ENCODE measurements around the gene PDS5A. TPM values are rescaled to one million over a fixed set of nuclear protein-coding genes. Genes with fewer than 3 reads are reported as not detected.
A peak's percentile ranks its signal among the peaks of the same experiment; 100 is the strongest.
"Not testable (repeated sequence)": the region's sequence is repeated elsewhere in the genome, so short reads cannot be mapped to it uniquely, and the experiment has no call there.

PDS5A gene
- total RNA-seq, 6 experiments from 2014 or later: 28.0 to 45.7 (median 33.2) TPM

- no peak for DNase-seq
- 94% methylated on average over 2 of the region's 2 CpGs for WGBS (ENCODE audit: insufficient coverage, low coverage, low lambda C conversion rate, missing lambda C conversion rate)
- no peak overlapping the region for H3K4me3 ChIP-seq
- H3K27me3 ChIP-seq: no peaks in the 10 kb centered on the region
- H3K27ac ChIP-seq: no peak overlapping the region
- intact Hi-C loops (cut with DNase I): no loop called here
- H3K4me1 ChIP-seq: peaks cover 0 to 4% (median 0%) of the 10 kb centered on the region in 4 donors
- no peaks in the 10 kb centered on the region for H3K9me3 ChIP-seq
- ATAC-seq: no peak
- TF ChIP-seq, protein P1, sequence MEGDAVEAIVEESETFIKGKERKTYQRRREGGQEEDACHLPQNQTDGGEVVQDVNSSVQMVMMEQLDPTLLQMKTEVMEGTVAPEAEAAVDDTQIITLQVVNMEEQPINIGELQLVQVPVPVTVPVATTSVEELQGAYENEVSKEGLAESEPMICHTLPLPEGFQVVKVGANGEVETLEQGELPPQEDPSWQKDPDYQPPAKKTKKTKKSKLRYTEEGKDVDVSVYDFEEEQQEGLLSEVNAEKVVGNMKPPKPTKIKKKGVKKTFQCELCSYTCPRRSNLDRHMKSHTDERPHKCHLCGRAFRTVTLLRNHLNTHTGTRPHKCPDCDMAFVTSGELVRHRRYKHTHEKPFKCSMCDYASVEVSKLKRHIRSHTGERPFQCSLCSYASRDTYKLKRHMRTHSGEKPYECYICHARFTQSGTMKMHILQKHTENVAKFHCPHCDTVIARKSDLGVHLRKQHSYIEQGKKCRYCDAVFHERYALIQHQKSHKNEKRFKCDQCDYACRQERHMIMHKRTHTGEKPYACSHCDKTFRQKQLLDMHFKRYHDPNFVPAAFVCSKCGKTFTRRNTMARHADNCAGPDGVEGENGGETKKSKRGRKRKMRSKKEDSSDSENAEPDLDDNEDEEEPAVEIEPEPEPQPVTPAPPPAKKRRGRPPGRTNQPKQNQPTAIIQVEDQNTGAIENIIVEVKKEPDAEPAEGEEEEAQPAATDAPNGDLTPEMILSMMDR (IDR thresholded peaks at IDR 0.05): no peak
- no peak for TF ChIP-seq POLR2A (IDR thresholded peaks at IDR 0.05)
- H3K36me3 ChIP-seq: no peaks in the 10 kb centered on the region
These were observed 29.7 kb downstream of the PDS5A start for GRCh38 chr4:39947963-39948362.

- intact Hi-C loops (cut with DNase I): no loop called here
- no peak for TF ChIP-seq POLR2A (IDR thresholded peaks at IDR 0.05)
- TF ChIP-seq, protein P1 (IDR thresholded peaks at IDR 0.05): no peak
- no peak for ATAC-seq
These were observed 30.3 kb downstream of the PDS5A start for GRCh38 chr4:39947417-39947816.

GRCh38 chr4:39944245-39944644 lies 33.5 kb downstream of the PDS5A start:
- H3K27ac ChIP-seq; H3K27me3 ChIP-seq; H3K4me3 ChIP-seq; H3K36me3 ChIP-seq; ATAC-seq; H3K9me3 ChIP-seq; H3K4me1 ChIP-seq; intact Hi-C loops (cut with DNase I): not testable (repeated sequence)
- peak in 1 of 3 donors; percentile 13 for DNase-seq
- WGBS (ENCODE audit: insufficient coverage, low coverage, low lambda C conversion rate, missing lambda C conversion rate): 95% methylated on average over 5 of the region's 10 CpGs

More at GRCh38 chr4:39947417-39947816, 30.3 kb downstream of the PDS5A start:
- Histone ChIP-seq H3K4me1 (peaks cover 0 to 4% (median 0%) of the 10 kb centered on the region in 4 donors), H3K9me3 (no peaks in the 10 kb centered on the region), H3K27me3 (no peaks in the 10 kb centered on the region), H3K36me3 (no peaks in the 10 kb centered on the region), H3K27ac (no peak overlapping the region), H3K4me3 (no peak overlapping the region)
- WGBS (ENCODE audit: insufficient coverage, low coverage, low lambda C conversion rate, missing lambda C conversion rate): 29% methylated on average over 1 of the region's 1 CpG
- peak in 1 of 3 donors; percentile 1 for DNase-seq

- Histone ChIP-seq H3K27me3 (no peaks in the 10 kb centered on the region), H3K9me3 (no peaks in the 10 kb centered on the region), H3K4me3 (no peak overlapping the region), H3K36me3 (peaks cover 0 to 4% (median 0%) of the 10 kb centered on the region in 4 donors), H3K4me1 (peaks cover 0 to 7% (median 0%) of the 10 kb centered on the region in 4 donors), H3K27ac (no peak overlapping the region)
- ATAC-seq (no peak), DNase-seq (no peak)
- no peak for TF ChIP-seq POLR2A (IDR thresholded peaks at IDR 0.05)
- TF ChIP-seq, protein P1 (IDR thresholded peaks at IDR 0.05): no peak
- intact Hi-C loops (cut with DNase I): no loop called here
- WGBS (ENCODE audit: insufficient coverage, low coverage, low lambda C conversion rate, missing lambda C conversion rate): 78% methylated on average over 9 of the region's 9 CpGs
These were observed 35.2 kb downstream of the PDS5A start for GRCh38 chr4:39942507-39942906.

GRCh38 chr4:39941682-39942217 lies 36.0 kb downstream of the PDS5A start:
- H3K27ac ChIP-seq: no peak overlapping the region
- ATAC-seq (no peak), DNase-seq (no peak)
- peaks cover 0 to 6% (median 0%) of the 10 kb centered on the region in 4 donors for H3K36me3 ChIP-seq
- H3K4me3 ChIP-seq: no peak overlapping the region
- TF ChIP-seq POLR2A (IDR thresholded peaks at IDR 0.05): no peak
- TF ChIP-seq, protein P1 (IDR thresholded peaks at IDR 0.05): no peak
- 83% methylated on average over 2 of the region's 2 CpGs for WGBS (ENCODE audit: insufficient coverage, low coverage, low lambda C conversion rate, missing lambda C conversion rate)
- peaks cover 0 to 5% (median 0%) of the 10 kb centered on the region in 4 donors for H3K4me1 ChIP-seq
- no peaks in the 10 kb centered on the region for H3K9me3 ChIP-seq
- intact Hi-C loops (cut with DNase I): no loop called here
- H3K27me3 ChIP-seq: no peaks in the 10 kb centered on the region
